ENCODE results near the gene GPS1.

GPS1 gene

GRCh38 chr17:82010575-82011525 lies 40.8 kb upstream of the GPS1 start:
- H3K27me3 ChIP-seq (ENCODE audit: low read depth, low read length), result no peaks in the 10 kb centered on the region
- no peaks in the 10 kb centered on the region for H3K9me3 ChIP-seq (ENCODE audit: insufficient read depth, low read length)
- H3K9ac ChIP-seq (ENCODE audit: low read length), result no peak overlapping the region
- no peak overlapping the region for H3K4me2 ChIP-seq (ENCODE audit: low read length)
- no peaks in the 10 kb centered on the region for H3K36me3 ChIP-seq (replicated peaks; ENCODE audit: low read depth, low read length)
- H2AFZ ChIP-seq (ENCODE audit: low read depth, low read length), result no peak overlapping the region
- H3K4me1 ChIP-seq (ENCODE audit: low read length), result no peaks in the 10 kb centered on the region
- H3K79me2 ChIP-seq (ENCODE audit: low read length), result no peaks in the 10 kb centered on the region
- no peak overlapping the region for H3K27ac ChIP-seq (ENCODE audit: low read length)
- TF ChIP-seq EZH2phosphoT487 (IDR thresholded peaks at IDR 0.05; ENCODE audit: low read depth) (no peak), CTCF (IDR thresholded peaks at IDR 0.05; ENCODE audit: low read depth, low read length) (no peak)
- no peak overlapping the region for H3K4me3 ChIP-seq (ENCODE audit: low read length)
- no peaks in the 10 kb centered on the region for H4K20me1 ChIP-seq (ENCODE audit: insufficient read depth, low read length)

- Histone ChIP-seq H3K4me1 (ENCODE audit: low read length) (no peaks in the 10 kb centered on the region), H3K9ac (ENCODE audit: low read length) (no peak overlapping the region), H3K36me3 (replicated peaks; ENCODE audit: low read depth, low read length) (no peaks in the 10 kb centered on the region), H3K27ac (ENCODE audit: low read length) (no peak overlapping the region), H3K4me3 (ENCODE audit: low read length) (no peak overlapping the region), H3K79me2 (ENCODE audit: low read length) (no peaks in the 10 kb centered on the region), H4K20me1 (ENCODE audit: insufficient read depth, low read length) (no peaks in the 10 kb centered on the region), H3K9me3 (ENCODE audit: insufficient read depth, low read length) (no peaks in the 10 kb centered on the region), H3K4me2 (ENCODE audit: low read length) (no peak overlapping the region), H2AFZ (ENCODE audit: low read depth, low read length) (no peak overlapping the region), H3K27me3 (ENCODE audit: low read depth, low read length) (no peaks in the 10 kb centered on the region)
- TF ChIP-seq CTCF (IDR thresholded peaks at IDR 0.05; ENCODE audit: low read depth, low read length) (no peak), EZH2phosphoT487 (IDR thresholded peaks at IDR 0.05; ENCODE audit: low read depth) (no peak)
Measured at GRCh38 chr17:82011617-82012187, 40.0 kb upstream of the GPS1 start.

GRCh38 chr17:82012261-82012639 lies 39.4 kb upstream of the GPS1 start:
- H3K4me1 ChIP-seq (ENCODE audit: low read length), result 0 out of 2 replicates have a peak, but pooled peaks cover under 1% of the 10 kb centered on the region
- TF ChIP-seq CTCF (IDR thresholded peaks at IDR 0.05; ENCODE audit: low read depth, low read length), result no peak
- TF ChIP-seq EZH2phosphoT487 (IDR thresholded peaks at IDR 0.05; ENCODE audit: low read depth), result no peak
- no peak overlapping the region for H3K9ac ChIP-seq (ENCODE audit: low read length)
- H3K4me2 ChIP-seq (ENCODE audit: low read length), result no peak overlapping the region
- H3K9me3 ChIP-seq (ENCODE audit: insufficient read depth, low read length), result no peaks in the 10 kb centered on the region
- H2AFZ ChIP-seq (ENCODE audit: low read depth, low read length), result no peak overlapping the region
- H3K79me2 ChIP-seq (ENCODE audit: low read length), result no peaks in the 10 kb centered on the region
- H3K27me3 ChIP-seq (ENCODE audit: low read depth, low read length), result no peaks in the 10 kb centered on the region
- H3K4me3 ChIP-seq (ENCODE audit: low read length), result no peak overlapping the region
- no peaks in the 10 kb centered on the region for H4K20me1 ChIP-seq (ENCODE audit: insufficient read depth, low read length)
- no peak overlapping the region for H3K27ac ChIP-seq (ENCODE audit: low read length)
- H3K36me3 ChIP-seq (replicated peaks; ENCODE audit: low read depth, low read length), result no peaks in the 10 kb centered on the region

- Histone ChIP-seq H3K79me2 (ENCODE audit: low read length) (no peaks in the 10 kb centered on the region), H2AFZ (ENCODE audit: low read depth, low read length) (no peak overlapping the region), H3K4me3 (ENCODE audit: low read length) (no peak overlapping the region), H3K27ac (ENCODE audit: low read length) (no peak overlapping the region), H3K9ac (ENCODE audit: low read length) (no peak overlapping the region), H3K4me2 (ENCODE audit: low read length) (no peak overlapping the region), H3K36me3 (replicated peaks; ENCODE audit: low read depth, low read length) (no peaks in the 10 kb centered on the region), H3K27me3 (ENCODE audit: low read depth, low read length) (no peaks in the 10 kb centered on the region), H3K4me1 (ENCODE audit: low read length) (0 out of 2 replicates have a peak, but pooled peaks cover 3% of the 10 kb centered on the region), H4K20me1 (ENCODE audit: insufficient read depth, low read length) (no peaks in the 10 kb centered on the region), H3K9me3 (ENCODE audit: insufficient read depth, low read length) (no peaks in the 10 kb centered on the region)
- no peak for TF ChIP-seq CTCF (IDR thresholded peaks at IDR 0.05; ENCODE audit: low read depth, low read length)
- no peak for TF ChIP-seq EZH2phosphoT487 (IDR thresholded peaks at IDR 0.05; ENCODE audit: low read depth)
Measured at GRCh38 chr17:82012640-82013295, 38.9 kb upstream of the GPS1 start.
